CD4-positive, alpha-beta T cell treated with Interleukin-17A for 4 hours (primary cell): ENCODE results near the gene ATOH1.

ENCODE experiments used
- DNase-seq: peaks from one replicate; pipeline ENCODE4 v3.0.0-alpha.2; 2020; ENCODE audit warnings: mixed read lengths

Gene ATOH1

GRCh38 chr4:93835929-93836328 is 7.4 kb downstream of the ATOH1 start:
- DNase-seq: no peak

GRCh38 chr4:93839704-93840103 is 11.2 kb downstream of the ATOH1 start:
- DNase-seq: no peak

DNA sequence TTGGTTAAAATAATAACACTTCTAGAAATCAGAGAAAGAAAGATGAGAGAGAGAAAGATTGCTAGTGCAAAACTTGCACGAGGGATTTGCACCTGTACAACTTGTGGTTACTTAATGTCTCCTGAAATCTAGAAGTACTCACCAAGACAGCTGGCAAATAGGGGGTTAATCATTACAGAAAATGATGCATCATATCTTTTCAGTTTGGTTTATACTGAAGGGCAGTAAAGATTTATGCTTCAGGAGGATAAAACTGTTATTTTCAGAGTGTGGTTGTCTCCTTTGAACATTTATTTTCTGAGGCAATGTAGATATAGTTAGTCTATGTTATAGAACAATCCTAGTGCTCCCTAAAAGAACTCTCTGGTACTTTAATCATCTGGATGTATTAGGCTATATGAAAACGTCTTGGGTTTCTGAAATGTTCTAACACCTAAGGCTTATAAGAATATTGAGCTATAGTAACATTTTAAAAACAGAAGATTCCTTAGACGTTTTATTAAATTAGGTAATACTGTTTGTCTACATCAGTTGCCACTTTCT is 13.3 kb downstream of the ATOH1 start:
- DNase-seq: no peak

- DNase-seq: no peak
Measured at GRCh38 chr4:93842601-93843252, 14.2 kb downstream of the ATOH1 start.

GRCh38 chr4:93843772-93844171 is 15.2 kb downstream of the ATOH1 start:
- DNase-seq: no peak

DNA sequence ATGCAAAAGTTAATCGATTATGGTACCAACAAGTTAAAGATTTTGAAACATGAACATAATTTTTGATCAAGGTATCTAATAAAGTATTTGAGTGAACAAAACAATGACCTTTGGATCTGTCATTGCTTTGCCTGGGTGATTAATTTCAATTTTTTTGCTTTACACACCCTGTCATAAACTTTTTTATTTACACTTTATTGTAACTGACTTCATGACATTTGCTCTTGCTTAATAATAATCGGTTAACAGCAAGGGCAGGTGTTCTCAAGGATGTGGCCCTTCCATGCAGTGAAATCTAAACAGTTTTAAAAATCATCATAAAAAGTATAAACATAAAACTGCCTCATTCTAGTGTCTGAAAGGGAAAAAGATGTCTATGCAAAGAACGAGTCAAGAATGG is 24.1 kb downstream of the ATOH1 start:
- no peak for DNase-seq

DNA sequence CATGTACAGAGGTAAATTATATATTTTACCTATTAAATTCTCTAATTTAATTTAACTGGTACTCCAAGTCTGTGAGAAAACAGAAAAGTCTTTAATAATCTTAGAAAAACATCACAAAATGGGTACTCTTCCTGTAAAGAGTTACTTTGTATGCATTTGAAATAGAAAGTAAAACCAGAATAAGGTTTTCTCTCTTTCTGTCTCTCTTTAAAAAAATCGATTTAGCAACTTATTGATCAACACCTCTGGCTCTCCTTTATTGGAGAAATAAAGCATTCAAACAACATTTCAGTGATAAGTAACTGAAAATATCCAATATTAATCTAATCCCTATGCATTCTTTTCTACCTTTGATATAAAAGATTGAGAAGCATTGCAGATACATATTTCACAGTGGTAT is 27.4 kb downstream of the ATOH1 start:
- DNase-seq: no peak

DNA sequence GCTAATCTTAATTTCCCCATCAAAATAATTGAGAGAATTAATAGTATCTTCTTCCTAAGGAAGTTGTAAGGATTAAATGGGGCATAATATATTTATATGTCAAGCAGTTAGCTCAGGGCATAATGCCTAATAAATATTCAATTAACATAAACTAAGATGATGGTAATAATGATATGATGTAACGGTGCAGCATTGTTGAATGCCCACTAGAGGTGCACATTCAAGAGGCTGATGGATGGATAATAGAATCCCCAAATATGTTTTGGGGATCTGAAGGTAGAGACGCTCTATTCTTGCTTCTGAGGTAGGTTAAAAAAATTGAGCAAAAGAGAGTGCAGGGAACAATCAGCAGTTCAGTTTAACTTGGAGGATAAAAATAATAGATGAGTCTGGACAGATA is 37.1 kb downstream of the ATOH1 start:
- DNase-seq: no peak

DNA sequence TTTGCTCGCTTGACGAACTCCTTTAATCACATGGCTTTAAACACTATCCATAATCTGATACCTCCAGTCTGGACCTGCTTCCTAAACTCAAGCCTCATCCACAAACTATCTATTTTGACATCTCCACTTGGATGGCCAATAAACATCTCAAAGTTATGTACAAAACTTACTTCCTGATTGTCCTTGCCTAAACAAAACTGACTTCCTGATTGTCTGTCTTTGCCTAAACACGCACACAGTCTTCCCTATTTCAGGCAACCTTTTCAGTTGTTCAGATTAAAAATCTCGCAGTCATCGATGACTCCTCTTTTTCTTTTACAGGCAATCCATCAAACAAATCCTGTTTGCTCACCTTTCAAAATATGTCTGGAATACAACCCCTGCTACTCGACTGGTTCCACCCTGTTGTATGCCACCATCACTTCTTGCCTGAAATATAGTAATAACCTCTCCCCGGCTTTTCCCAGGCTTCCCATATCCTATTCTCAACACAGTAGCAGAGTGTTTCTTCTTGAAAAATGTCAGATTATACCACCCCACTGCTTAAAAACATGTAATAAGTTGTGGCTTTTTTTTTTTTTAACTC is 39.0 kb downstream of the ATOH1 start:
- no peak for DNase-seq

DNA sequence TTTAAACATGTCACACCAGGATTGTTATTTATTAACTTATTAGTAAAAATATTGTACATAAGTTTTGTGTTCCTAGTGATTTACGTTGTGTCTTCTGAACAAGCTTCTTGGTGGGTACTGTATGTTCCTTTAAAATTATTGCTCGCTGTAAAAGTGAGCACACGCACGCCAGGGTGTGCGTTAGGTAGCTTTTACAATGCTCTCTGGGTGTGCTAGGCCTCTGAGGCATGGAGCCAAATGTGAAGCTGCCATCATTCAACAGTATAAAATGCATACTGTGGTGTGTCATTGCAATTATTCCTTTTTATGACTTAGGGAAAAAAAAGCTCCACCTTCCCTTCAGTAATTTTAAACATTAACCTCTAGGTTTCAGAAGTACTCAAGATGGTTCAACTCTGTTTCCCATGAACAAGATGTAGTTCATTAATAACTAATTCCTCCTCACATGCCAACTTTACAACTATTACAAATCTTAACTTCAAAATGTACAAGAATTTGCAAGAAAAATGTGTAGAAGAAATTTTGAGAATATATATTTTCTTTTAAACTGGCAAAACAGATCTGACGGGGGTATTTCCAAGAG is 42.4 kb downstream of the ATOH1 start:
- DNase-seq: no peak

DNA sequence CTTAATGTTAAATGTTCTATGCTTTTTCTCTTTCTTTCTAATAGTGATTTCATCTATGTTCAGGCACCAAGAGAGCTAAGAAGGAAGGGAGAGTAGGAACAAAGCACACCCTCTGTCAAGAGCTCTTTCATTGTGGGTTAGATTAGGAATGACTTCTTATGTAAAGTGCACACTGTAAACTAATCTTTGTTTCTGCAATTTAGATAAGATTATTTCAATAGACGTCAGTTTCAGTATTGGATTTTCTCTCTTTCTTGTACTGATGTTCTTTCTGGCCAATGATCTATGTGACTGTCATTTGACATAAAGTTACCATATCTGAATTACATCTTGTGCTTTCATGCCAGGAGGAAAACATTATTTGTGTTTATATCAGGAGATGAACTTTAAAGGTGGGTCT is 48.2 kb downstream of the ATOH1 start:
- DNase-seq: no peak

DNA sequence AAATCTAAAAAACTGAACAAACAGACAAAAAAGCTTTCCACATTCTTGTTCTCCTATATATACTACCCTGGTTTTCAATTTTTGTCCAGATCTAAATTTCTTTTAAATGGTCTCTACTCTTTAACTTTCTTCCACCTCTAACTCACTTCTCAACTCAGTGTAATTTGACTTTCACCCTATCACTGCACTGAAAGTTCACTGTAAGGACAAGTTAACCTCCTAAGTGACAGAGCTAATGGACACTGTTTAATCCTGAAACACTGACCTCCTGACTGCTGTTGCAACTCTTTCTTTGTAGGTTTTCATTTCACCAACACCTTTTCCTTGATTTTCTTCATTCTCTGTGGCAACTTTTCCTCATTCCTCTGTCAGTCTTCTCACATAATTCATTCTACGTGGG is 50.0 kb downstream of the ATOH1 start:
- DNase-seq: no peak

- no peak for DNase-seq
Measured at GRCh38 chr4:93879919-93880318, 51.4 kb downstream of the ATOH1 start.
